Loucy (cell line): ENCODE data around the gene APC2.

Experiments used
- EZH2phosphoT487 ChIP-seq: fragments of 200-600 bp; IDR thresholded peaks from 2 replicates; pipeline ENCODE4 v1.6.1; 2018; ENCODE audit warnings: antibody characterized with exemption, mild to moderate bottlenecking, moderate library complexity, borderline replicate concordance
- TF ChIP-seq, protein P1 (sequence below): fragments of 200-600 bp; sonication (generic); conservative IDR thresholded peaks from 2 replicates; pipeline ENCODE4 v1.5.1; 2014; ENCODE audit warnings: mild to moderate bottlenecking, antibody characterized with exemption, low read length

DNA sequence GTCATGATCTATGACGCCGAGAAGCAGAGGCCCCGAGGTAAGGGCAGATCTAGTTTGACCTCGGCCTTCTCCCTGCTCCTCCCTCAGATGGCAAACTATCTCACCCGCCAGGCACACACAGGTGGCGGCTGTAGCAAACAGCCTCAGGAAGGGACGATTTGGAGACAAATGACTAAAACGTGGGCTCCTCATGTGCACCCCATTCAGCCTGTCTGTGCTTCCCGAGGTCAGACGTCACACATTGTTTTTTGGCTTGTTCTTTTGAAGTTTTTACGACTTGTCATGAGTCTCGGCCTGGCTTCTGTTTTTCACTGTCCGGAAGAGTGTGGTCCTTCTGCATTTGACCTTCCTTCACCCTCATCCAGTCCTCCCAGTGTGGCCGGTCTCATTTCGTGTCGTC, 27.6 kb upstream of the APC2 start:
- TF ChIP-seq, protein P1, sequence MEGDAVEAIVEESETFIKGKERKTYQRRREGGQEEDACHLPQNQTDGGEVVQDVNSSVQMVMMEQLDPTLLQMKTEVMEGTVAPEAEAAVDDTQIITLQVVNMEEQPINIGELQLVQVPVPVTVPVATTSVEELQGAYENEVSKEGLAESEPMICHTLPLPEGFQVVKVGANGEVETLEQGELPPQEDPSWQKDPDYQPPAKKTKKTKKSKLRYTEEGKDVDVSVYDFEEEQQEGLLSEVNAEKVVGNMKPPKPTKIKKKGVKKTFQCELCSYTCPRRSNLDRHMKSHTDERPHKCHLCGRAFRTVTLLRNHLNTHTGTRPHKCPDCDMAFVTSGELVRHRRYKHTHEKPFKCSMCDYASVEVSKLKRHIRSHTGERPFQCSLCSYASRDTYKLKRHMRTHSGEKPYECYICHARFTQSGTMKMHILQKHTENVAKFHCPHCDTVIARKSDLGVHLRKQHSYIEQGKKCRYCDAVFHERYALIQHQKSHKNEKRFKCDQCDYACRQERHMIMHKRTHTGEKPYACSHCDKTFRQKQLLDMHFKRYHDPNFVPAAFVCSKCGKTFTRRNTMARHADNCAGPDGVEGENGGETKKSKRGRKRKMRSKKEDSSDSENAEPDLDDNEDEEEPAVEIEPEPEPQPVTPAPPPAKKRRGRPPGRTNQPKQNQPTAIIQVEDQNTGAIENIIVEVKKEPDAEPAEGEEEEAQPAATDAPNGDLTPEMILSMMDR = no peak
- TF ChIP-seq EZH2phosphoT487 = no peak
